SH-SY5Y (cell line): ENCODE measurements around the gene MYO3A.

Experiments used
- GATA2 ChIP-seq: IDR thresholded peaks from 2 replicates; pipeline ENCODE4 v1.6.1; 2011; ENCODE audit warnings: mild to moderate bottlenecking, low read depth, low read length
- GATA3 ChIP-seq: IDR thresholded peaks from 2 replicates; pipeline ENCODE4 v1.6.1; 2011; ENCODE audit warnings: low read depth, mild to moderate bottlenecking, low read length, moderate library complexity

DNA sequence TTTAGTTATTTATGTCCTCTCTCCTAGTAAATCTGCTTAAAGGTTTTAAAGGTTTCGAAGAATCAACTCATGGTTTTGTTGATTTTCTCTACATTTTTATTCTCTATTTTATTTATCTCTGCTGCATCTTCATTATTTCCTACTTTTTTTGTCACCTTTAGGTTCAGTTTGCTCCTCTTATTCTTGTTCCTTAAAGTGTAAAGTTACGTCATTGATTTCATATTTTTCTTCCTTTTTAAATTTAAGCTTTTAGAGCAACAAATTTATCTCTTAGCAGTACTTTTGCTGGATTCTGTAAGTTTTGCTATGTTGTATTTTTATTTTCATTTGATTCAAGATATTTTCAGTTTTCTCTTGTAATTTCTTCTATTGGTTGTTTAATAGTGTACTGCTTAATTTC is 10.7 kb downstream of the MYO3A start:
- no peak for TF ChIP-seq GATA2
- no peak for TF ChIP-seq GATA3
